Testis (tissue), 3 donors: ENCODE results near the gene BRD9. TPM values are rescaled to one million over a fixed set of nuclear protein-coding genes. Genes with fewer than 3 reads are reported as not detected.

Source experiments
- DNase-seq: peaks from one replicate; pipeline ENCODE4 v3.0.0-alpha.2; 2019
- H3K27ac ChIP-seq, 2 donors: fragments of 200-600 bp; sonication (generic); one replicate each; pipeline ENCODE4 v1.5.1; 2019
- H3K27me3 ChIP-seq: fragments of 200-600 bp; sonication (generic); one replicate; pipeline ENCODE4 v1.5.1; 2019
- H3K36me3 ChIP-seq: fragments of 200-600 bp; sonication (generic); one replicate; pipeline ENCODE4 v1.5.1; 2017; ENCODE audit warnings: low read depth; ENCODE audit errors: missing control alignments
- H3K4me1 ChIP-seq: fragments of 200-600 bp; sonication (generic); one replicate; pipeline ENCODE4 v1.5.1; 2019
- H3K4me3 ChIP-seq, 2 donors: fragments of 200-600 bp; sonication (generic); one replicate each; pipeline ENCODE4 v1.5.1; 2017 to 2019
- H3K9me3 ChIP-seq: fragments of 200-600 bp; sonication (generic); one replicate; pipeline ENCODE4 v1.5.1; 2017
- POLR2A ChIP-seq: fragments of 450-650 bp; IDR thresholded peaks from one replicate; pipeline ENCODE4 v1.6.1; 2017; ENCODE audit warnings: antibody characterized with exemption, mild to moderate bottlenecking, moderate library complexity
- WGBS, 2 donors: methylation state at CpG; one replicate each; pipeline ENCODE4 v1.1.5; 2018; 5-methylcytosine and 5-hydroxymethylcytosine counted together
- intact Hi-C: fragments of 100-400 bp; cut with DNase I; formaldehyde crosslinking; loops from one replicate; pipeline ENCODE4 v1.15.1; 2023; ENCODE audit warnings: low total_unique reads
- polyA plus RNA-seq: library from polyadenylated mRNA; stranded (reverse); fragments of 350-450 nt; fragmentation: Illumina TruSeq; extraction: RNeasy Lipid Tissue Mini Kit (QIAGEN cat#74804); gene quantifications from one replicate; pipeline ENCODE4 v1.2.3, GENCODE V29; 2014; ENCODE audit warnings: low read depth, low replicate concordance; ENCODE audit not compliant: insufficient read depth
- total RNA-seq, 2 donors: library from RNA; depleted of rRNA; stranded (reverse); fragments of >200 nt; gene quantifications; one replicate each; pipeline ENCODE4 v1.2.3, GENCODE V29; 2016
- TF ChIP-seq, protein P1 (sequence below), 3 experiments: fragments of 450-650 bp in 2 of 3; fragments of 200-600 bp in 1 of 3; sonication (generic) in 1 of 3; IDR thresholded peaks; one replicate each; pipeline ENCODE4 v1.5.1; 2016 to 2019; ENCODE audit warnings: antibody characterized with exemption in 3 of 3, mild to moderate bottlenecking in 2 of 3, moderate library complexity in 1 of 3

The BRD9 gene
- total and polyA plus RNA-seq, 3 donors from 2014 or later, result 51.5 to 101 (median 68.6) TPM

DNA sequence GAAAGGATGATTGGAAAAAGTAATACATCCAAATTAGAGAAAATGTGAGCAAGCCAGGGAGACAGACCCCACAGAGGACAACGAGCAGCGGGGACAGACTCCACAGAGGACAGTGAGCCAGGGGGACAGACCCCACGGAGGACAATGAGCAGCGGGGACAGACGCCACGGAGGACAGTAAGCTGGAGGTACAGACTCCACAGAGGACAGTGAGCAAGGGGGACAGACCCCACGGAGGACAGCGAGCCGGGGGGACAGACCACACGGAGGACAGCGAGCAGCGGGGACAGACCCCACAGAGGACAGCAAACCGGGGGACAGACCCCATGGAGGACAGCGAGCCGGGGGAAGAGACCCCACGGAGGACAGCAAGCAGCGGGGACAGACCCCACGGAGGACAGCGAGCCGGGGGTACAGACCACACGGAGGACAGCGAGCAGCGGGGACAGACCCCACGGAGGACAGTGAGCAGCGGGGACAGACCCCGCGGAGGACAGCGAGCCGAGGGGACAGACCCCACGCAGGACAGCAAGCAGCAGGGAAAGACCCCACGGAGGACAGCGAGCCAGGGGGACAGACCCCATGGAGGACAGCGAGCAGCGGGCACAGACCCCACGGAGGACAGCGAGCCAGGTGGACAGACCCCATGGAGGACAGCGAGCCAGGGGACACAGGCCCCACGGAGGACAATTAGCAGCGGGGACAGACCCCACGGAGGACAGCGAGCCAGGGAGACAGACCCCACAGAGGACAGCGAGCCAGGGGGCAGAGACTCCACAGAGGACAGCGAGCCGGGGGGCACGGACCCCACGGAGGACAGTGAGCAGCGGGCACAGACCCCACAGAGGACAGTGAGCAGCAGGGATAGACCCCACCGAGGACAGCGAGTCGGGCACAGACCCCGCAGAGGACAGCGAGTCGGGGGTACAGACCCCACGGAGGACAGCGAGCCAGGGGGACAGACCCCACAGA is 39.9 kb downstream of the BRD9 start:
- no peak overlapping the region for H3K4me3 ChIP-seq
- no peaks in the 10 kb centered on the region for H3K36me3 ChIP-seq
- H3K9me3 ChIP-seq, result no peaks in the 10 kb centered on the region
- H3K27me3 ChIP-seq, result no peaks in the 10 kb centered on the region
- H3K4me1 ChIP-seq, result no peaks in the 10 kb centered on the region
- WGBS, 2 donors, result 91% methylated on average over 55 of the region's 55 CpGs
- DNase-seq, result no peak
- no peak for TF ChIP-seq POLR2A
- TF ChIP-seq, protein P1, sequence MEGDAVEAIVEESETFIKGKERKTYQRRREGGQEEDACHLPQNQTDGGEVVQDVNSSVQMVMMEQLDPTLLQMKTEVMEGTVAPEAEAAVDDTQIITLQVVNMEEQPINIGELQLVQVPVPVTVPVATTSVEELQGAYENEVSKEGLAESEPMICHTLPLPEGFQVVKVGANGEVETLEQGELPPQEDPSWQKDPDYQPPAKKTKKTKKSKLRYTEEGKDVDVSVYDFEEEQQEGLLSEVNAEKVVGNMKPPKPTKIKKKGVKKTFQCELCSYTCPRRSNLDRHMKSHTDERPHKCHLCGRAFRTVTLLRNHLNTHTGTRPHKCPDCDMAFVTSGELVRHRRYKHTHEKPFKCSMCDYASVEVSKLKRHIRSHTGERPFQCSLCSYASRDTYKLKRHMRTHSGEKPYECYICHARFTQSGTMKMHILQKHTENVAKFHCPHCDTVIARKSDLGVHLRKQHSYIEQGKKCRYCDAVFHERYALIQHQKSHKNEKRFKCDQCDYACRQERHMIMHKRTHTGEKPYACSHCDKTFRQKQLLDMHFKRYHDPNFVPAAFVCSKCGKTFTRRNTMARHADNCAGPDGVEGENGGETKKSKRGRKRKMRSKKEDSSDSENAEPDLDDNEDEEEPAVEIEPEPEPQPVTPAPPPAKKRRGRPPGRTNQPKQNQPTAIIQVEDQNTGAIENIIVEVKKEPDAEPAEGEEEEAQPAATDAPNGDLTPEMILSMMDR (IDR thresholded peaks at IDR 0.05), result no peak
- intact Hi-C loops, result no loop called here
- H3K27ac ChIP-seq, result no peak overlapping the region

DNA sequence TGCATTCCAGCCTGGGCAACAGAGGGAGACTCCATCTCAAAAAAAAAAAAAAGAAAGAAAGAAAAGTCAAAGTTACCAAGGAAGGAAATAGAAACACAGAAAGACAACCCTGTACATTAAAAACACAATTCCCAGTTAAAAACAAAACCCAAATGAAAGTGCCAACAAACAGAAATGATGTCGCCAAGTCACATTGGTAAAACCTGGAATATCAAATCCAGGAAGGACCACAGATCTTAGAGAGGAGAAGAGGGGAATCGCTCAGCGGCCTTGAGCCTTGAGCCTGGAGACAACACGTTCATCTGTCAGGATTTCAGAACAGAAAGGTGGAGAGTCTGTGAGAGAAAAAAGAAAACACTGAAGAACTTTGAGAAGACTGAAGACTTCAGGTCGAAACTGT is 40.6 kb downstream of the BRD9 start:
- intact Hi-C loops, result no loop called here
- TF ChIP-seq, protein P1 (IDR thresholded peaks at IDR 0.05), result no peak
- Histone ChIP-seq H3K27me3 (no peaks in the 10 kb centered on the region), H3K27ac (no peak overlapping the region), H3K36me3 (no peaks in the 10 kb centered on the region), H3K4me1 (no peaks in the 10 kb centered on the region), H3K9me3 (no peaks in the 10 kb centered on the region), H3K4me3 (no peak overlapping the region)
- 48 to 63% methylated on average over 5 of the region's 5 CpGs for WGBS, 2 donors
- DNase-seq, result no peak

DNA sequence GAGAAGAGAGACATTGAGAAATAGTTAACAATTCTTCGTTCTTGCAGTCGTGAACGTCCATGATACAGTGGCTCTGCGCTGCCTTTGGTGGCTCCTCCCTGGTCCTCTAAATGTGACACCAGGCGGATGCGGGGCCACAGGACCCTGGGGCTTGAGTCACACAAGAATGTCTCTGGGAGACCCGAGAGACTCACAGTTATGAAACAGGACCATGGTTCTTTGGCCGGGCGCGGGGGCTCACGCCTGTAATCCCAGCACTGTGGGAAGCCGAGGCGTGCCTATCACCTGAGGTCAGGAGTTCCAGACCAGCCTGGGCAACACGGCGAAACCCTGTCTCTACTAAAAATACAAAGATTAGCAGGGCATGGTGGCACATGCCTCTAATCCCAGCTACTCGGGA is 41.0 kb downstream of the BRD9 start:
- Histone ChIP-seq H3K27me3 (no peaks in the 10 kb centered on the region), H3K27ac (no peak overlapping the region), H3K9me3 (no peaks in the 10 kb centered on the region), H3K4me1 (no peaks in the 10 kb centered on the region), H3K4me3 (no peak overlapping the region), H3K36me3 (no peaks in the 10 kb centered on the region)
- 87 to 91% methylated on average over 15 to 16 of the region's 16 CpGs for WGBS, 2 donors
- intact Hi-C loops, result no loop called here
- no peak for TF ChIP-seq POLR2A
- TF ChIP-seq, protein P1 (IDR thresholded peaks at IDR 0.05), result no peak
- no peak for DNase-seq

DNA sequence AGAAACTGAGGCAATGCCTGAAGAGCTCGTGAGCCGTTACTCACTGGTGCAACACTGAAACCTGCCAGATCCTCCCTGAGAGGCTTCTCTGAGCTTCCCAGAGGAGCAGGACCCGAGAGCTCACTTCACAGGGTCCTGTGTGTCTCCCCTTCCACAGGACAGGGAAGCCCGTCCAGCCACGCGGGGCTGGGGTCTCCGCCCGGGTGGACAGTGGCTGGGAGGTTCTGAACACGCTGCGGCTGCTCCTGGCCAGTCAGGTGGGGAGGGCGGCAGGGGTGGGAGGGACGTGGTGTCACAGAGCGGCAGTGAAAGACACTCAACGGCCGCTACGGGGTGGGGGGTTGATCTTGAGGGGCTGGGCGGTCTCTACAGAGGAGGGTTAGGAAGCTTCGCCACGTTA is 41.5 kb downstream of the BRD9 start:
- intact Hi-C loops, result no loop called here
- H3K9me3 ChIP-seq, result no peaks in the 10 kb centered on the region
- H3K27ac ChIP-seq, result no peak overlapping the region
- no peak overlapping the region for H3K4me3 ChIP-seq
- no peaks in the 10 kb centered on the region for H3K36me3 ChIP-seq
- 57 to 65% methylated on average over 10 to 19 of the region's 19 CpGs for WGBS, 2 donors
- no peak for DNase-seq
- no peaks in the 10 kb centered on the region for H3K27me3 ChIP-seq
- no peaks in the 10 kb centered on the region for H3K4me1 ChIP-seq
- no peak for TF ChIP-seq POLR2A
- TF ChIP-seq, protein P1 (IDR thresholded peaks at IDR 0.05), result no peak
